NCI-H526 treated with DMSO at 0.1 percent for 48 hours (cell line): ENCODE measurements around the gene CCDC24.

Experiments
- DNase-seq: peaks from one replicate; lab custom pipeline; 2025; lab: John Stamatoyannopoulos, UW

Gene CCDC24

GRCh38 chr1:44040418-44040817 is 49.0 kb downstream of the CCDC24 start:
- DNase-seq: no peak

DNA sequence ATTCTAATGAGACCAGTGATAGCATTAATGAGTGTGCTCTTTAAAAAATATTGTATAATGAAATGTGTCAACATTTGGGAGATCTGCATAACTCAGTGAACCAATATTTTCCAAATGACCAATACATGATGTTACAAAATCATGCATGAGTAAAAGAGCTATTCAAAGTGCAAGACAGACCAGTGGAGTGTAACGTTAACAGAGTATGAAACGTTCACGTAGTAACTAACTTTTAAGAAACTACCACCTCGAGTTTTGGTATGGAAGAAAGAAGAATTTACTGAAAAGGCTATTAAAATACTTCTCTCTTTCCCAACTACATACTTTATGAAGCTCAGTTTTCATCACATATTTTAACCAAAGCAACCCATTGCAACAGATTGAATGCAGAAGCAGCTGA is 49.4 kb downstream of the CCDC24 start:
- DNase-seq: no peak

GRCh38 chr1:44043176-44044070 is 52.0 kb downstream of the CCDC24 start:
- no peak for DNase-seq

GRCh38 chr1:44044071-44044801 is 52.8 kb downstream of the CCDC24 start:
- no peak for DNase-seq

DNA sequence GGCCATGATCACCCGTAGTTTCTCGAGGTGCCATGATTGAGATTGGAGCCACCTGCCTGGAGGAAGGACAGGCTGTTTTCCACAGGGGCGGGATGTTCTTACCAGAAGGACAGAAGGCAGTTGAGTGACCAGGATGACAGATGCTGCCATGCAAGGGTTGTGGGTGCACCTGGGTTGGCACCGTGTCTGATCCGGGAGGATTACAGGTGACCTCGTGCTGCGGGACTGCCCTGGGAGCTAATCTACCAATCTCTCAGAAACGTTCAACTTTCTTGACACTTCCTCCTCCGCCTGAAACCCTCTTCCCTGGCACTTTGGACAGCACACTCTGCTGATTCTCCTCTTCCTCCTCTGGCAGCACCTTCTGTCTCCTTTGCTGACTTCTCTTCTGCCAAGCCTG is 53.7 kb downstream of the CCDC24 start:
- DNase-seq: no peak
